ENCODE data around the gene RBFOX2. TPM values are rescaled to one million over a fixed set of nuclear protein-coding genes. Genes with fewer than 3 reads are reported as not detected.

Gene RBFOX2
- total RNA-seq, 2 experiments from 2014 or later, result 54.3 to 78.7 TPM

DNA sequence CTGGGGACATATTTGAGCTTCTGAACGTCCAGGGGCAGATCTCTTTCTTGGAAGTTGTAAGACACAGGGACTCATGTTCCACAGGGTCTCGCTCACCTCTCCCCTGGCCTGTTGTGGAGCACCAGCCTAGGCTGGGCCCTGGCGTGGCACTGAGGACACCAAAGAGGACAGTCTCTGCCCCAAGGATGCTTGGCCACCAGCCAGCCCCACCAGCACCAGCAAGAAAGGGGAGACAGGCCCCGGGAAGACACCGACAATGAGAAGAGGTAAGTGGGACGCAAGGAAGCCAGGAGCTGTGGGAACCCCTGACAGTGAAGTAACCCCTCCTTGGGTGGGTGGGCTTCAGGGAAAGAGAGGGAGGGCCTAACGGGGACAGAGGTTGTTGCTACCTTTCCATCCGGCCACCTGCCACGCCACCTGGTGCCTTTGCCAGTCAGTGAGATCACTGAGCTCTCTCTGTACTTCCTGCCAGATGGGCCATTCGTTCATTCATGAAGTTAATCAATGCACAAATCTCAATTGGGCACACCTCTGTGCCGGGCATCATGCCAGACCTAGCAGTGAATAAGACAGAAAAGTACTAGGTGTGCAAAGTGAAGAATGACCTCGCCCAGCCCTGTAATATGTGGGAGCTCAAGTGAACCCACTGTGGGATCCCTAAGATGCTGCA is 299.9 kb downstream of the RBFOX2 start:
- Histone ChIP-seq H3K27ac (ENCODE audit: low read depth, low read length, poor library complexity, severe bottlenecking) (peak overlapping the region; percentile 91), H3K4me3 (ENCODE audit: low read depth, low read length, poor library complexity, severe bottlenecking) (peak overlapping the region; percentile 67), H3K79me2 (ENCODE audit: insufficient read depth, low read depth, low read length) (peaks cover 6% of the 10 kb centered on the region; the same call in 1 of the 2 replicates), H2AFZ (ENCODE audit: low read length) (peak overlapping the region; percentile 7; the same call in 1 of the 2 replicates), H3K4me2 (ENCODE audit: low read length) (peak overlapping the region; percentile 83), H4K20me1 (ENCODE audit: insufficient read depth, low read length) (no peaks in the 10 kb centered on the region), H3K9me3 (ENCODE audit: low read length) (no peaks in the 10 kb centered on the region), H3K4me1 (ENCODE audit: insufficient read depth, low read length, poor library complexity, severe bottlenecking) (peaks cover 68% of the 10 kb centered on the region), H3K36me3 (ENCODE audit: insufficient read depth, low read length) (no peaks in the 10 kb centered on the region), H3K9me2 (ENCODE audit: insufficient read depth, low read length) (no peaks in the 10 kb centered on the region)
- intact Hi-C loops (cut with micrococcal nuclease; ENCODE audit: unreplicated experiment), result loop anchor here (1.0 to 10.0 kb wide), 4 partner anchors 24 to 374 kb away; partner anchors contain the start of gene APOL6
- DNase-seq (ENCODE audit: low spot score), result peak; percentile 91
- CTCF ChIA-PET (ENCODE audit: unreplicated experiment), result interaction anchor here (1.1 to 1.2 kb wide), 2 partner anchors 21 to 38 kb away, joined by 3 read pairs; no protein-coding TSS in a partner anchor
- BruUV-seq (replicated peaks), result no TSS peak
- no peak for TF ChIP-seq EZH2phosphoT487 (IDR thresholded peaks at IDR 0.05; ENCODE audit: borderline replicate concordance, low read depth, low read length)
- TF ChIP-seq, protein P1, sequence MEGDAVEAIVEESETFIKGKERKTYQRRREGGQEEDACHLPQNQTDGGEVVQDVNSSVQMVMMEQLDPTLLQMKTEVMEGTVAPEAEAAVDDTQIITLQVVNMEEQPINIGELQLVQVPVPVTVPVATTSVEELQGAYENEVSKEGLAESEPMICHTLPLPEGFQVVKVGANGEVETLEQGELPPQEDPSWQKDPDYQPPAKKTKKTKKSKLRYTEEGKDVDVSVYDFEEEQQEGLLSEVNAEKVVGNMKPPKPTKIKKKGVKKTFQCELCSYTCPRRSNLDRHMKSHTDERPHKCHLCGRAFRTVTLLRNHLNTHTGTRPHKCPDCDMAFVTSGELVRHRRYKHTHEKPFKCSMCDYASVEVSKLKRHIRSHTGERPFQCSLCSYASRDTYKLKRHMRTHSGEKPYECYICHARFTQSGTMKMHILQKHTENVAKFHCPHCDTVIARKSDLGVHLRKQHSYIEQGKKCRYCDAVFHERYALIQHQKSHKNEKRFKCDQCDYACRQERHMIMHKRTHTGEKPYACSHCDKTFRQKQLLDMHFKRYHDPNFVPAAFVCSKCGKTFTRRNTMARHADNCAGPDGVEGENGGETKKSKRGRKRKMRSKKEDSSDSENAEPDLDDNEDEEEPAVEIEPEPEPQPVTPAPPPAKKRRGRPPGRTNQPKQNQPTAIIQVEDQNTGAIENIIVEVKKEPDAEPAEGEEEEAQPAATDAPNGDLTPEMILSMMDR (conservative IDR thresholded peaks at IDR 0.05; ENCODE audit: low read length), result peak; percentile 42
- POLR2A ChIA-PET, result interaction anchor here (0.5 to 1.9 kb wide), 5 partner anchors 11 to 192 kb away, joined by 3 to 8 read pairs (median 3); partner anchors contain the start of gene APOL5

DNA sequence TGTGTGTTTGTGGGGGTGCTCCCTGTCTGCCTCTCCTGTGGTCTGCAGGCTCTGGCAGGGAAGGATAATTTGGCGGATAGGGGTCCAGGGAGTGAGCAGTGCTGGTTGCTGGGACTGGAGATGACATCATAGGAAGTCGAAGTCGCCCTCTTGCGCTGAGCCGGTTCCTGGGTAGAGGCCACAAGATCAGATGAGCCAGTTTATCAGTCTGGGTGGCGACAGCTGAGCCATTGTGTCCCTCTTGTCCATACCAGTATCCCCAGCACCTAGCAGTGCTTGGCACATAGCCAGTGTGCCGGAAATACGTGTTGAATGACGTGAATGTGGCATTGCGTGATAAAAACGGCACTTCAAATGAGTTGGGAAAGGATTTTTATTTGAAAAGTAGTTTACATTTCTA is 301.2 kb downstream of the RBFOX2 start:
- BruUV-seq (replicated peaks), result no TSS peak
- POLR2A ChIA-PET, result interaction anchor here (0.9 to 1.5 kb wide), 4 partner anchors 13 to 291 kb away, joined by 3 to 4 read pairs (median 3); no protein-coding TSS in a partner anchor
- peak overlapping the region; percentile 77; the same call in 1 of the 2 replicates for H2AFZ ChIP-seq (ENCODE audit: low read length)

More for the DNA sequence above, 301.2 kb downstream of the RBFOX2 start:
- Histone ChIP-seq H3K4me1 (ENCODE audit: insufficient read depth, low read length, poor library complexity, severe bottlenecking) (peaks cover 63% of the 10 kb centered on the region), H3K27ac (ENCODE audit: low read depth, low read length, poor library complexity, severe bottlenecking) (peak overlapping the region; percentile 91), H3K4me2 (ENCODE audit: low read length) (peak overlapping the region; percentile 56), H3K79me2 (ENCODE audit: insufficient read depth, low read depth, low read length) (peaks cover 6% of the 10 kb centered on the region; the same call in 1 of the 2 replicates), H4K20me1 (ENCODE audit: insufficient read depth, low read length) (no peaks in the 10 kb centered on the region), H3K36me3 (ENCODE audit: insufficient read depth, low read length) (no peaks in the 10 kb centered on the region), H3K9me3 (ENCODE audit: low read length) (no peaks in the 10 kb centered on the region), H3K9me2 (ENCODE audit: insufficient read depth, low read length) (no peaks in the 10 kb centered on the region), H3K4me3 (ENCODE audit: low read depth, low read length, poor library complexity, severe bottlenecking) (peak overlapping the region; percentile 50)
- intact Hi-C loops (cut with micrococcal nuclease; ENCODE audit: unreplicated experiment), result loop anchor here (5.0 to 10.0 kb wide), 2 partner anchors 80 to 373 kb away; partner anchors contain the start of gene APOL6
- CTCF ChIA-PET (ENCODE audit: unreplicated experiment), result no interaction called here
- no peak for DNase-seq (ENCODE audit: low spot score)
- TF ChIP-seq, protein P1 (conservative IDR thresholded peaks at IDR 0.05; ENCODE audit: low read length), result no peak

All from OCI-LY7 (cell line).